GM18508 (cell line): ENCODE data around the gene KCNK15.
"Not testable (repeated sequence)": the region's sequence is repeated elsewhere in the genome, so short reads cannot be mapped to it uniquely, and the experiment has no call there.

Experiments used
- ATAC-seq: cut with Tn5 transposase; IDR thresholded peaks from one replicate; pipeline ENCODE4 v1.9.1; 2021; ENCODE audit warnings: moderate number of reproducible peaks; ENCODE audit not compliant: insufficient read depth, unreplicated experiment

KCNK15 gene

GRCh38 chr20:44745598-44746366, at the start of gene KCNK15:
TSS of gene KCNK15 (plus strand) at chr20:44745865. CDS start at chr20:44745911, 46 bp downstream.
- ATAC-seq = no peak

DNA sequence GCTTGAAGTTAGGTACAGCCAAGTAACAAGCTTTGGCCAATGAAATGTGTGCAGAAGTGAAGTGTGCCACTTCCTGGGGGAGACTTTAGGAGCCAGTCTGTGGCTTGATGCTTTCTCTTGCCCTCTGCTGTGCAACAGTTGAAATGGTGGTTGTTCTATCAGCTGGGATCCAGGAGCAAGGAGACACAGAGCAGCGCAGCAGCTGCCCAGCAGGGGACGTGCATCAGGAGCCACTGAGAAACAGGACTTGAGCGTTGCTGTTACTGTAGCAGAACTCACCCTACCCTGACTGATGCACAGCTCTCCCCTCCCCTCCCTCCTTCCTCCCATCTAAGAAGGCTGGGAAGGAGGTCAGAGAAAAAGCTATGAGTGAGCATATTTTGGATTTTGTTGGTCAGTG, 49.4 kb upstream of the KCNK15 start:
- ATAC-seq = no peak

DNA sequence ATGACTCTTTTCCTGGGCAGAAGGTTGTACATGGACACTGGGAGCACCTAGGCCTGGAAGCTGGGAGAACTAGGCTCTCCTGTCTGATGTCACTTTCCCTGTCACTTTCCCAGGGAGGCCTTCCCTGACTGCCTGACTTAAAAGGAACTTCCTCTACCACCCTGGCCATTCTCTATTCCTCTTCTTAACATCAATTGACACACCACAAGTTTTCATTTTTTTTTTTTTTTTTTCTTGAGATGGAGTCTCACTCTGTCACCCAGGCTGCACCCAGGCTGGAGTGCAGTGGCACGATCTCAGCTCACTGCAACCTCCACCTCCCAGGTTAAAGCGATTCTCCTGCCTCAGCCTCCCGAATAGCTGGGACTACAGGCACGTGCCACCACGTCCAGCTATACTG, 48.6 kb upstream of the KCNK15 start:
- not testable (repeated sequence) for ATAC-seq

DNA sequence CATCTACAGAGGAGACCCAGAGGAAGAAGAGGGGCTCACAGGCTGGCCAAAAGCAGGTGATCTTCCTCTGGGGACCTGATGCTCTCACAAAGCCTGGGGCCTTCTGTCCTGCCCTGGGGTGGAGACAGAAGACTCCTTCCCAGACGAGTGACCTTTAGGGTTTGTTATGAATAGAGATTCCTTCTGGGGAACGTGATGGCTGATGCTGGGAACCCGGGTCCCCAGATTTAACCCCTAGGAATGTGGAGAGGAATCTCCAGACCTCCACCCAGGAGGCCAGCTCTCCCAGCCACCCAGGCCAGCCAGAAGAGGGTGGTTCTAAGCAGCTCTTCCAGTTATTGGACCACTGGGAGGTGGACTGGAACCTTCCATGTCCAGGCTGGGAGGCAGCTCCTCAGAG, 47.3 kb upstream of the KCNK15 start:
- ATAC-seq = no peak

DNA sequence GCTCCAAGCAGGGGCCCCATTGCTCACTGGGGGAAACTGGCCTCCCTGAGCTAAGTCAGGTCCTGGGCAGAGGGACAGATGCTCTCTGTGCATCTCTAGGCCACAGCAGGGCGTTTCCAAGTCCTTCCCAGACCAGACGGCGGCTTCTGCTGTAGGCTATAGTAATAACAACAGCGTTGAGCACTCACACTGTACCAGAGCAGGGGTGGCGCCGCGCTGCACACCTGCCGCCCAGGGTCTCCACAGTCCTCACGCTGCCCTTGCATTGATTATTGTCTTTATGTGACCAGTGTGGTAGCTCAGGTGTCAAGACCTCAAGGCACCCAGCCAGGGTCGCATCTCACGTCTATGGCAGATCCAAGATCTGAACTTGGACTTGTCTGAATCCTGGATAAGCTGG, 45.4 kb upstream of the KCNK15 start:
- ATAC-seq = no peak

GRCh38 chr20:44701118-44701857, 44.4 kb upstream of the KCNK15 start:
- ATAC-seq = no peak

- no peak for ATAC-seq
Observed at GRCh38 chr20:44701858-44702256, 43.8 kb upstream of the KCNK15 start.

DNA sequence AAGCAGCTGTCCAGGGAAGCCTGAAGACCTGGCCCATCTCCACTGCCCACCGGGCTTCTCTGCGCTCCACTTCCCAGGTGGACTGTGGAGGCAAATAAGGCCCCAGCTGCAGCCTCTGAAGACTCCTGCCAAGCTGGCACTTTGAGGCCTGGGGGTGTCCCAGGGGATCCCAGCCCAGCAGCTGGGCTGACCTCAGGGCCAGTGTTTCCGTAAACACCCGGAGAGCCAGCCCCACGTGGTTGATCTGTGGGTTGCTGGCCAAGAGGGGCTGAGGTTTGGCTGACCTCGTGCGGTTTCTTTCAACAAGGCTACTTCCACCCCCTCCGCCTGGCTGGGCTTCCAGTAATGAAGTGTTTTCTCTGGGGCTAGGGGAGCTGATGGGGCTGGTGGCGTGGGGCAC, 42.9 kb upstream of the KCNK15 start:
- ATAC-seq = no peak

DNA sequence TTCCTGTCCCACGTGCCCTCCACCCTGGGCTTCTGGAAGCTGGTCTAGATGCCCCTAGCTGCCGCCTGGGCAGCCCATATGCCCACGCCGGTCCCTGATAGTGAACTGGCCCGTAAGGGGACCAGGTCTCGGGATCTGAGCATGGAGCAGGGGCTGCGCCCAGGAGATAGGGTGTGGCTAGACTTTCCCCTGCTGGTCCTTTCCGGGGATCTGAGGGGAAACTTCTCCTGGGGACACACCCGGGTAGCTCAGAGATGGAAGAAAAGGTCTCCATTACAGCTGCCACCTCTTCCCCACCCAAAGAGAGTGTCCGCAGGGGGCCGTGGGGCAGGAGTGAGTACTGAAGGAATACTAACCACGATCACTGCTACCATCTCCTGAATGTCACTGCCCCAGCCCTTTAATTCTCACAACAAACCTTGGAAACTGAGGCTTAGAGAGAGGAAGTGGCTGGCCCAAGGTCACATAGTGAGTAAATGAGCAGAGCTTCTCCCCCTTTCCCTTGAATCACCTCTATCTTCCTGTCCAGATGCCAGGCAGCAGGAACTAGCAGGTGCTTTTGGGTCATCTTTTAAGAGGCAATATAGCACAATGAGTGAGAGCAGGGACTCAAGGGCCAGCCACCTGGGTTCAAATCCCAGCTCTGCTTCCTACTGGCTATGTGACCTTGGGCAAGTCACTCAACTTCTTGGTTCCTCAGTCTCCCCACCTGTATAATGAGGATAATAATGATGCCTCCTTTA, 42.3 kb upstream of the KCNK15 start:
- ATAC-seq = no peak

- ATAC-seq = no peak
Observed at GRCh38 chr20:44703956-44704488, 41.6 kb upstream of the KCNK15 start.

- ATAC-seq = no peak
Observed at GRCh38 chr20:44704551-44704971, 41.1 kb upstream of the KCNK15 start.

GRCh38 chr20:44705364-44706094, 40.1 kb upstream of the KCNK15 start:
- no peak for ATAC-seq

DNA sequence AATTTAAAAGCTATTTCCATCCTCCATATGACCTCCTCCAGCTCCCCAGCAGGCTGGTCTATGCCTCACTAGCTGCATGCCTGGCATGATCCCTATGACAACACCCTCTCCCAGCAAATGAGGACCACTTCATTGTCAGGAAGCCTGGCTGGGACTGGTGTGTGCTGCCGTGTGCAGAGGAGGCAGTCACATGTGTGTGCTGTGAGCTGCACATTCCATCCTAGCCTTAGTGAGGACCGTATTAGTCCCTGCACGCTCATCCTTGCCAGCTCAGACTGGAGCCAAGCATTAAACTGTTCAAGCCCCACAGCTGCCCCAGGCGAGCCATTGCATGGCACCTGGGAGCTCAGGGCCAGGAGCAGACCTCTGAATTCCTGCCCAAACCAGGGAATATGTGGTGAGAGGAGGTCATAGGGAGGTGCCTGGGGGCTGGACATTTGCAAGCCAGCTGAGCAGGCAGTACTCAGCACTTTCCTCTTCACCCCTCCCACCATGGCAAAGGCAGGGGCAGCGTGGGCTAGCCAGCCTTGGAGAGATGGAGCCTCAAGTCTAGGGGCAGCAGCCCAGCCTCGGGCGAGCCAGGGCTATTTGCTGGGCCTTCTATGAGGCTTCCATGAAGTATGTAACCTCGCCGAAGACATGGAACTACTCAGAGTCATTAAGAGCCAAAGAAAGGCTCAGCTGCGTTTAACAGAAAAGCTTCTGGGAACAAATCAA, 39.2 kb upstream of the KCNK15 start:
- ATAC-seq = no peak

DNA sequence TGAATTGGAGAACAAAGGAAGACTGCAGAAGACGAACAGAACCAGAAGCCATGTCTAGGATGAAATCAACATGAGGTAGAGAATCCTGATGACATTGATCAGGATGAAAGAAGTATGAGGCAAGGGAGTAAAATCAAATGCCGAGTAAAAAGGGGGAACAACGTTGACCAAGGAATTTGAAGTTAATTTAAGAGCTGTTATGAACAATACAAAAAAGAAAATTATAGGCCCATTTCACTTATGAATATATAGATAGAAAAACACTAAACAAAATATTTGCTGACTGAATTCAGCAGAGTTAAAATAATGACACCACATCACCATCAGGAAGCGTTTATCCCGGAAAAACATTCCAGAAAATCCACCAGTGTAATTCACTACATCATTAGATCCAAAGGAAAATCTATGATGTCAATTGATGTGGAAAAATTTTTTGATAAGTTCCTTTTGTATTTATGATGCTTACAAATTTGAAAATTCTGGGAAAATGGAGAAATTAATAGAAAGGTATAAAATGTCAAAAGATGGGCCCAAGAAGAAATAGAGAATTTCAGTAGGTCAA, 38.6 kb upstream of the KCNK15 start:
- no peak for ATAC-seq

GRCh38 chr20:44709380-44709779, 36.3 kb upstream of the KCNK15 start:
- ATAC-seq = no peak

- ATAC-seq = no peak
Observed at GRCh38 chr20:44709797-44710196, 35.9 kb upstream of the KCNK15 start.

- ATAC-seq = no peak
Observed at GRCh38 chr20:44711237-44711636, 34.4 kb upstream of the KCNK15 start.

- ATAC-seq = no peak
Observed at GRCh38 chr20:44714102-44714700, 31.5 kb upstream of the KCNK15 start.
